HL-60 (cell line): Measurements from ENCODE around the gene CCDC146.
"Not testable (repeated sequence)": the region's sequence is repeated elsewhere in the genome, so short reads cannot be mapped to it uniquely, and the experiment has no call there.

Experiments used
- DNase-seq, 2 experiments: peaks; one replicate each; pipeline ENCODE4 v3.0.0-alpha.2; 2010 to 2020; ENCODE audit warnings: low read depth in 1 of 2, low spot score in 1 of 2
- H3K27ac ChIP-seq: fragments of 250-450 bp; sonication (Bioruptor Pico); replicated peaks from 2 replicates; pipeline ENCODE4 v1.5.1; 2020; ENCODE audit warnings: mild to moderate bottlenecking, moderate library complexity
- H3K27me3 ChIP-seq: fragments of 250-450 bp; sonication (Bioruptor Pico); 2 replicates; pipeline ENCODE4 v1.5.1; 2021; ENCODE audit warnings: mild to moderate bottlenecking, moderate library complexity; ENCODE audit not compliant: insufficient read depth, poor library complexity, severe bottlenecking
- H3K4me3 ChIP-seq: replicated peaks from 2 replicates; pipeline ENCODE4 v1.5.1; 2011; ENCODE audit warnings: mild to moderate bottlenecking, control low read depth, low read length; ENCODE audit not compliant: insufficient read depth
- GABPA ChIP-seq: IDR thresholded peaks from 2 replicates; pipeline ENCODE4 v1.6.1; 2012; ENCODE audit warnings: low read depth
- POLR2AphosphoS5 ChIP-seq: IDR thresholded peaks from 2 replicates; pipeline ENCODE4 v1.6.1; 2012; ENCODE audit warnings: low read depth
- SPI1 ChIP-seq: IDR thresholded peaks from 2 replicates; pipeline ENCODE4 v1.6.1; 2012; ENCODE audit warnings: low read depth, mild to moderate bottlenecking, borderline replicate concordance
- TF ChIP-seq, protein P1 (sequence below): IDR thresholded peaks from 2 replicates; pipeline ENCODE4 v1.6.1; 2012; ENCODE audit warnings: low read depth; ENCODE audit not compliant: insufficient replicate concordance
- TF ChIP-seq, protein P2 (sequence below): IDR thresholded peaks from one replicate; pipeline ENCODE4 v1.5.1; 2011; ENCODE audit warnings: low read length, control low read depth, inconsistent platforms; ENCODE audit not compliant: insufficient read depth

CCDC146 gene

GRCh38 chr7:77209479-77210139 is 87.2 kb downstream of the CCDC146 start:
- TF ChIP-seq GABPA (no peak), POLR2AphosphoS5 (no peak), SPI1 (no peak)
- TF ChIP-seq, protein P1, sequence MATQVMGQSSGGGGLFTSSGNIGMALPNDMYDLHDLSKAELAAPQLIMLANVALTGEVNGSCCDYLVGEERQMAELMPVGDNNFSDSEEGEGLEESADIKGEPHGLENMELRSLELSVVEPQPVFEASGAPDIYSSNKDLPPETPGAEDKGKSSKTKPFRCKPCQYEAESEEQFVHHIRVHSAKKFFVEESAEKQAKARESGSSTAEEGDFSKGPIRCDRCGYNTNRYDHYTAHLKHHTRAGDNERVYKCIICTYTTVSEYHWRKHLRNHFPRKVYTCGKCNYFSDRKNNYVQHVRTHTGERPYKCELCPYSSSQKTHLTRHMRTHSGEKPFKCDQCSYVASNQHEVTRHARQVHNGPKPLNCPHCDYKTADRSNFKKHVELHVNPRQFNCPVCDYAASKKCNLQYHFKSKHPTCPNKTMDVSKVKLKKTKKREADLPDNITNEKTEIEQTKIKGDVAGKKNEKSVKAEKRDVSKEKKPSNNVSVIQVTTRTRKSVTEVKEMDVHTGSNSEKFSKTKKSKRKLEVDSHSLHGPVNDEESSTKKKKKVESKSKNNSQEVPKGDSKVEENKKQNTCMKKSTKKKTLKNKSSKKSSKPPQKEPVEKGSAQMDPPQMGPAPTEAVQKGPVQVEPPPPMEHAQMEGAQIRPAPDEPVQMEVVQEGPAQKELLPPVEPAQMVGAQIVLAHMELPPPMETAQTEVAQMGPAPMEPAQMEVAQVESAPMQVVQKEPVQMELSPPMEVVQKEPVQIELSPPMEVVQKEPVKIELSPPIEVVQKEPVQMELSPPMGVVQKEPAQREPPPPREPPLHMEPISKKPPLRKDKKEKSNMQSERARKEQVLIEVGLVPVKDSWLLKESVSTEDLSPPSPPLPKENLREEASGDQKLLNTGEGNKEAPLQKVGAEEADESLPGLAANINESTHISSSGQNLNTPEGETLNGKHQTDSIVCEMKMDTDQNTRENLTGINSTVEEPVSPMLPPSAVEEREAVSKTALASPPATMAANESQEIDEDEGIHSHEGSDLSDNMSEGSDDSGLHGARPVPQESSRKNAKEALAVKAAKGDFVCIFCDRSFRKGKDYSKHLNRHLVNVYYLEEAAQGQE = no peak
- TF ChIP-seq, protein P2, sequence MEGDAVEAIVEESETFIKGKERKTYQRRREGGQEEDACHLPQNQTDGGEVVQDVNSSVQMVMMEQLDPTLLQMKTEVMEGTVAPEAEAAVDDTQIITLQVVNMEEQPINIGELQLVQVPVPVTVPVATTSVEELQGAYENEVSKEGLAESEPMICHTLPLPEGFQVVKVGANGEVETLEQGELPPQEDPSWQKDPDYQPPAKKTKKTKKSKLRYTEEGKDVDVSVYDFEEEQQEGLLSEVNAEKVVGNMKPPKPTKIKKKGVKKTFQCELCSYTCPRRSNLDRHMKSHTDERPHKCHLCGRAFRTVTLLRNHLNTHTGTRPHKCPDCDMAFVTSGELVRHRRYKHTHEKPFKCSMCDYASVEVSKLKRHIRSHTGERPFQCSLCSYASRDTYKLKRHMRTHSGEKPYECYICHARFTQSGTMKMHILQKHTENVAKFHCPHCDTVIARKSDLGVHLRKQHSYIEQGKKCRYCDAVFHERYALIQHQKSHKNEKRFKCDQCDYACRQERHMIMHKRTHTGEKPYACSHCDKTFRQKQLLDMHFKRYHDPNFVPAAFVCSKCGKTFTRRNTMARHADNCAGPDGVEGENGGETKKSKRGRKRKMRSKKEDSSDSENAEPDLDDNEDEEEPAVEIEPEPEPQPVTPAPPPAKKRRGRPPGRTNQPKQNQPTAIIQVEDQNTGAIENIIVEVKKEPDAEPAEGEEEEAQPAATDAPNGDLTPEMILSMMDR = no peak
- no peak for DNase-seq
- no peak overlapping the region for H3K4me3 ChIP-seq

DNA sequence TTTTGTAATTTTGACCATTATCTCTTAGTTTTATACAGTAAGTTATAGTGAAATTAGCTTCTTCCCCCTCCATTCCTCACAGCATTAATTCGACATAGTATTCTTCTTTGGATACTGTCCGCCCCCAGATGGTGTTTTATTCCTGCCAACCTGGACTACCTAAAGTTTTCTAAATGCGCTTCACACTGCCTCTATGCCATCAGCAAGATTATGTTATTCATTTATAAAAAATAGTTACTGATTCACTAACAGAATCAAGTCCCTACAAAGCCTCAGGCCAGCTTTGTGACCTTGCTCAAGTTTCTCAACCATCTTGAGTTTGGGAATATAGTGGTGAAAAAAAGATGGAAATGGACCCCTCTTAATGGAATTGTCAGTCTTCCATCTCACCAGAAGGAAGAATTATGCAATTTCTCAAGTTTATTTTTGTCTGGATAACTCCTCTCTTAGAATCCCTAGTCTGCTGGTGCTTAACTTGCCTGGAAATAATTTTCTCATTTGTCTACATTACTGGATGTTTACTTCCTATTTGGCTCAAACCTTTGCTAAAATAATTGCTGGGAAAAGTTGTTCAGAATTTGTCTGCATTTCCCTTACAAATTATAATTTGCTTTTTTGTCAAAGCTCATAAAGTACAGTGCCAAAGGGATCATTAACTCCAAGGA is 93.9 kb downstream of the CCDC146 start:
- H3K27ac ChIP-seq = no peak overlapping the region
- DNase-seq = no peak
- no peaks in the 10 kb centered on the region for H3K27me3 ChIP-seq
- TF ChIP-seq GABPA = no peak
- TF ChIP-seq POLR2AphosphoS5 = no peak
- TF ChIP-seq, protein P1 = no peak
- no peak for TF ChIP-seq SPI1
- TF ChIP-seq, protein P2 = no peak
- no peak overlapping the region for H3K4me3 ChIP-seq

More at GRCh38 chr7:77209479-77210139, 87.2 kb downstream of the CCDC146 start:
- no peak overlapping the region for H3K27ac ChIP-seq
- no peaks in the 10 kb centered on the region for H3K27me3 ChIP-seq

- DNase-seq = no peak
- TF ChIP-seq, protein P1 = no peak
- TF ChIP-seq GABPA (no peak), SPI1 (no peak), POLR2AphosphoS5 (no peak)
- TF ChIP-seq, protein P2 = no peak
- no peak overlapping the region for H3K27ac ChIP-seq
Measured at GRCh38 chr7:77217474-77218185, 95.2 kb downstream of the CCDC146 start.

GRCh38 chr7:77219701-77220331 is 97.4 kb downstream of the CCDC146 start:
- H3K4me3 ChIP-seq, H3K27me3 ChIP-seq, DNase-seq, H3K27ac ChIP-seq: not testable (repeated sequence)

More at GRCh38 chr7:77217474-77218185, 95.2 kb downstream of the CCDC146 start:
- no peaks in the 10 kb centered on the region for H3K27me3 ChIP-seq
- H3K4me3 ChIP-seq = no peak overlapping the region
